Thyroid gland (tissue), 4 donors: ENCODE data around the gene MAP2K5.

Experiments
- CTCF ChIP-seq, 6 experiments: fragments of 200-600 bp in 3 of 6; fragments of 450-650 bp in 3 of 6; sonication (generic) in 3 of 6; IDR thresholded peaks; one replicate each; pipeline ENCODE4 v1.5.1; 2016 to 2019; ENCODE audit warnings: antibody characterized with exemption in 6 of 6, mild to moderate bottlenecking in 2 of 6, inconsistent platforms in 1 of 6, moderate library complexity in 1 of 6
- POLR2A ChIP-seq, 2 donors: fragments of 450-650 bp; IDR thresholded peaks; one replicate each; pipeline ENCODE4 v1.6.1; 2017; ENCODE audit warnings: antibody characterized with exemption in 2 of 2, mild to moderate bottlenecking in 2 of 2, moderate library complexity in 1 of 2

GRCh38 chr15:67692573-67692972 is 150.1 kb downstream of the MAP2K5 start:
- TF ChIP-seq CTCF (IDR thresholded peaks at IDR 0.05) (no peak), POLR2A (IDR thresholded peaks at IDR 0.05) (no peak)
